GM23338 (cell line): ENCODE measurements around the gene UBE2H. TPM values are rescaled to one million over a fixed set of nuclear protein-coding genes. Genes with fewer than 3 reads are reported as not detected.

Source experiments
- ATAC-seq: fragments of 200-7000 bp; cut with Tn5 transposase; 3 replicates; pipeline ENCODE4 v1.9.1; 2020
- DNase-seq: peaks from one replicate; pipeline ENCODE4 v3.0.0-alpha.2; 2015; ENCODE audit warnings: low spot score
- H2AFZ ChIP-seq: fragments of 200-600 bp; sonication (generic); 2 replicates; pipeline ENCODE4 v1.8.0; 2016; ENCODE audit warnings: antibody characterized with exemption, mild to moderate bottlenecking, moderate library complexity
- H3F3A ChIP-seq: fragments of 200-600 bp; sonication (generic); replicated peaks from 2 replicates; pipeline ENCODE4 v1.8.0; 2017; ENCODE audit warnings: antibody characterized with exemption, mixed run types, low read depth
- H3K27ac ChIP-seq: fragments of 200-600 bp; sonication (generic); 2 replicates; pipeline ENCODE4 v1.6.1; 2016; ENCODE audit warnings: low read depth
- H3K27me3 ChIP-seq: fragments of 200-600 bp; sonication (generic); 2 replicates; pipeline ENCODE4 v1.8.0; 2016; ENCODE audit warnings: mild to moderate bottlenecking, mixed run types, moderate library complexity; ENCODE audit not compliant: insufficient read depth
- H3K36me3 ChIP-seq: fragments of 200-600 bp; sonication (generic); 2 replicates; pipeline ENCODE4 v1.8.0; 2016; ENCODE audit warnings: mild to moderate bottlenecking; ENCODE audit not compliant: insufficient read depth
- H3K4me1 ChIP-seq: fragments of 200-600 bp; sonication (generic); 2 replicates; pipeline ENCODE4 v1.8.0; 2016; ENCODE audit warnings: mild to moderate bottlenecking, moderate library complexity; ENCODE audit not compliant: insufficient read depth
- H3K4me2 ChIP-seq: fragments of 200-600 bp; sonication (generic); 2 replicates; pipeline ENCODE4 v1.7.1; 2017; ENCODE audit warnings: mixed run types
- H3K4me3 ChIP-seq: fragments of 200-600 bp; sonication (generic); 2 replicates; pipeline ENCODE4 v1.6.1; 2016; ENCODE audit warnings: mixed run types
- H3K79me2 ChIP-seq: fragments of 200-600 bp; sonication (generic); replicated peaks from 2 replicates; pipeline ENCODE4 v1.8.0; 2017; ENCODE audit warnings: mild to moderate bottlenecking; ENCODE audit not compliant: insufficient read depth
- H3K9me2 ChIP-seq: fragments of 200-600 bp; sonication (generic); 2 replicates; pipeline ENCODE4 v1.8.0; 2017; ENCODE audit not compliant: insufficient read depth
- H4K20me1 ChIP-seq: fragments of 200-600 bp; sonication (generic); replicated peaks from 2 replicates; pipeline ENCODE4 v1.8.0; 2017; ENCODE audit warnings: mild to moderate bottlenecking; ENCODE audit not compliant: insufficient read depth
- H3K27ac Mint-ChIP-seq: 2 replicates; pipeline ENCODE4 v1.8.0; 2020; ENCODE audit warnings: inconsistent platforms, mild to moderate bottlenecking, moderate library complexity, mixed read lengths
- H3K27me3 Mint-ChIP-seq: 3 replicates; pipeline ENCODE4 v1.8.0; 2022; ENCODE audit warnings: low read depth, mild to moderate bottlenecking, moderate library complexity, mixed read lengths, inconsistent platforms; ENCODE audit not compliant: insufficient read depth, poor library complexity
- H3K36me3 Mint-ChIP-seq: 3 replicates; pipeline ENCODE4 v1.8.0; 2021; ENCODE audit warnings: low read depth, mild to moderate bottlenecking, inconsistent platforms, moderate library complexity, mixed read lengths
- H3K4me1 Mint-ChIP-seq: 3 replicates; pipeline ENCODE4 v1.8.0; 2020; ENCODE audit warnings: mild to moderate bottlenecking, inconsistent platforms, mixed read lengths
- H3K4me3 Mint-ChIP-seq: 3 replicates; pipeline ENCODE4 v1.8.0; 2021; ENCODE audit warnings: moderate library complexity, mild to moderate bottlenecking, inconsistent platforms, mixed read lengths
- H3K9me3 Mint-ChIP-seq: 3 replicates; pipeline ENCODE4 v1.8.0; 2020; ENCODE audit warnings: moderate library complexity, mild to moderate bottlenecking, inconsistent platforms, mixed read lengths
- CREB1 ChIP-seq: fragments of 250-450 bp; sonication (Bioruptor Pico); IDR thresholded peaks from 2 replicates; pipeline ENCODE4 v1.5.0; 2020; ENCODE audit warnings: low read depth, mild to moderate bottlenecking, moderate library complexity
- CTCF ChIP-seq, 2 experiments: fragments of 200-600 bp in 1 of 2; sonication (generic) in 1 of 2; conservative IDR thresholded peaks; 2 replicates each; pipeline versions ENCODE4 v1.5.1 to v1.6.1; 2016 to 2017; ENCODE audit warnings: antibody characterized with exemption in 2 of 2, low read depth in 2 of 2, mild to moderate bottlenecking in 2 of 2, moderate library complexity in 1 of 2
- ETS1 ChIP-seq: IDR thresholded peaks from 2 replicates; pipeline ENCODE4 v1.6.1; 2016; ENCODE audit warnings: antibody characterized with exemption
- EZH2 ChIP-seq: fragments of 200-600 bp; sonication (generic); IDR thresholded peaks from one replicate; pipeline ENCODE4 v1.8.0; 2017; ENCODE audit warnings: antibody characterized with exemption, mild to moderate bottlenecking, low read depth; ENCODE audit not compliant: unreplicated experiment
- EZH2phosphoT487 ChIP-seq: fragments of 200-600 bp; sonication (generic); IDR thresholded peaks from one replicate; pipeline ENCODE4 v1.8.1; 2018; ENCODE audit warnings: antibody characterized with exemption; ENCODE audit not compliant: unreplicated experiment
- JUNB ChIP-seq: IDR thresholded peaks from one replicate; pipeline ENCODE4 v1.6.1; 2016; ENCODE audit warnings: antibody characterized with exemption; ENCODE audit not compliant: unreplicated experiment
- NANOG ChIP-seq: IDR thresholded peaks from 2 replicates; pipeline ENCODE4 v1.6.1; 2016; ENCODE audit warnings: antibody characterized with exemption, borderline replicate concordance
- POLR2AphosphoS5 ChIP-seq: IDR thresholded peaks from 2 replicates; pipeline ENCODE4 v1.6.1; 2016; ENCODE audit warnings: antibody characterized with exemption, low read depth
- STAT1 ChIP-seq: IDR thresholded peaks from one replicate; pipeline ENCODE4 v1.6.1; 2016; ENCODE audit warnings: antibody characterized with exemption; ENCODE audit not compliant: unreplicated experiment
- ZNF114 ChIP-seq: fragments of 250-450 bp; sonication (Bioruptor Pico); IDR thresholded peaks from 2 replicates; pipeline ENCODE4 v1.5.0; 2020; ENCODE audit warnings: mild to moderate bottlenecking, moderate library complexity
- ZNF331 ChIP-seq: fragments of 250-450 bp; sonication (Bioruptor Pico); IDR thresholded peaks from 2 replicates; pipeline ENCODE4 v1.5.0; 2020; ENCODE audit warnings: low read depth, mild to moderate bottlenecking, moderate library complexity
- polyA plus RNA-seq: library from polyadenylated mRNA; unstranded; fragments of >200 nt; fragmentation: Nextera tagmentation; extraction: Ambion mirVana; gene quantifications from 2 replicates; pipeline ENCODE4 v1.2.1, GENCODE V29; 2016
- total RNA-seq: library from RNA; depleted of rRNA; stranded (reverse); fragments of >200 nt; shearing (Covaris generic); gene quantifications from 2 replicates; pipeline ENCODE4 v1.2.3, GENCODE V29; 2014
- TF ChIP-seq, protein P1 (sequence below): IDR thresholded peaks from one replicate; pipeline ENCODE4 v1.6.1; 2018; ENCODE audit warnings: antibody characterized with exemption; ENCODE audit not compliant: unreplicated experiment
- TF ChIP-seq, protein P2 (sequence below): fragments of 250-450 bp; sonication (Bioruptor Pico); IDR thresholded peaks from 2 replicates; pipeline ENCODE4 v1.5.0; 2020; ENCODE audit warnings: mild to moderate bottlenecking, moderate library complexity

Gene UBE2H
- total and polyA plus RNA-seq, 2 experiments from 2014 or later = 40.8 to 86.5 TPM

GRCh38 chr7:129933627-129934026, 19.1 kb downstream of the UBE2H start:
- Histone ChIP-seq H3K27ac (no peak overlapping the region), H3K9me2 (no peaks in the 10 kb centered on the region), H3F3A (no peaks in the 10 kb centered on the region), H3K4me2 (0 out of 2 replicates have a peak overlapping the region, but pooled peaks have one; percentile 15), H3K27me3 (no peaks in the 10 kb centered on the region), H3K4me3 (no peak overlapping the region), H2AFZ (no peak overlapping the region), H3K36me3 (no peaks in the 10 kb centered on the region), H3K4me1 (peaks cover 15% of the 10 kb centered on the region), H3K79me2 (peaks cover 94% of the 10 kb centered on the region), H4K20me1 (peaks cover 13% of the 10 kb centered on the region; the same call in 1 of the 2 replicates)
- no peaks in the 10 kb centered on the region for H3K9me3 Mint-ChIP-seq
- H3K36me3 Mint-ChIP-seq = peaks cover 28% of the 10 kb centered on the region
- TF ChIP-seq, protein P1, sequence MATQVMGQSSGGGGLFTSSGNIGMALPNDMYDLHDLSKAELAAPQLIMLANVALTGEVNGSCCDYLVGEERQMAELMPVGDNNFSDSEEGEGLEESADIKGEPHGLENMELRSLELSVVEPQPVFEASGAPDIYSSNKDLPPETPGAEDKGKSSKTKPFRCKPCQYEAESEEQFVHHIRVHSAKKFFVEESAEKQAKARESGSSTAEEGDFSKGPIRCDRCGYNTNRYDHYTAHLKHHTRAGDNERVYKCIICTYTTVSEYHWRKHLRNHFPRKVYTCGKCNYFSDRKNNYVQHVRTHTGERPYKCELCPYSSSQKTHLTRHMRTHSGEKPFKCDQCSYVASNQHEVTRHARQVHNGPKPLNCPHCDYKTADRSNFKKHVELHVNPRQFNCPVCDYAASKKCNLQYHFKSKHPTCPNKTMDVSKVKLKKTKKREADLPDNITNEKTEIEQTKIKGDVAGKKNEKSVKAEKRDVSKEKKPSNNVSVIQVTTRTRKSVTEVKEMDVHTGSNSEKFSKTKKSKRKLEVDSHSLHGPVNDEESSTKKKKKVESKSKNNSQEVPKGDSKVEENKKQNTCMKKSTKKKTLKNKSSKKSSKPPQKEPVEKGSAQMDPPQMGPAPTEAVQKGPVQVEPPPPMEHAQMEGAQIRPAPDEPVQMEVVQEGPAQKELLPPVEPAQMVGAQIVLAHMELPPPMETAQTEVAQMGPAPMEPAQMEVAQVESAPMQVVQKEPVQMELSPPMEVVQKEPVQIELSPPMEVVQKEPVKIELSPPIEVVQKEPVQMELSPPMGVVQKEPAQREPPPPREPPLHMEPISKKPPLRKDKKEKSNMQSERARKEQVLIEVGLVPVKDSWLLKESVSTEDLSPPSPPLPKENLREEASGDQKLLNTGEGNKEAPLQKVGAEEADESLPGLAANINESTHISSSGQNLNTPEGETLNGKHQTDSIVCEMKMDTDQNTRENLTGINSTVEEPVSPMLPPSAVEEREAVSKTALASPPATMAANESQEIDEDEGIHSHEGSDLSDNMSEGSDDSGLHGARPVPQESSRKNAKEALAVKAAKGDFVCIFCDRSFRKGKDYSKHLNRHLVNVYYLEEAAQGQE = no peak
- TF ChIP-seq NANOG (no peak), EZH2 (no peak), ZNF114 (CRISPR knock-in tag) (no peak), STAT1 (no peak), ZNF331 (CRISPR knock-in tag) (no peak), POLR2AphosphoS5 (no peak), EZH2phosphoT487 (no peak), JUNB (no peak), CREB1 (CRISPR knock-in tag) (no peak), CTCF (conservative IDR thresholded peaks at IDR 0.05; ENCODE audit: low read depth in 2 of 2) (no peak), ETS1 (no peak)
- TF ChIP-seq, protein P2, sequence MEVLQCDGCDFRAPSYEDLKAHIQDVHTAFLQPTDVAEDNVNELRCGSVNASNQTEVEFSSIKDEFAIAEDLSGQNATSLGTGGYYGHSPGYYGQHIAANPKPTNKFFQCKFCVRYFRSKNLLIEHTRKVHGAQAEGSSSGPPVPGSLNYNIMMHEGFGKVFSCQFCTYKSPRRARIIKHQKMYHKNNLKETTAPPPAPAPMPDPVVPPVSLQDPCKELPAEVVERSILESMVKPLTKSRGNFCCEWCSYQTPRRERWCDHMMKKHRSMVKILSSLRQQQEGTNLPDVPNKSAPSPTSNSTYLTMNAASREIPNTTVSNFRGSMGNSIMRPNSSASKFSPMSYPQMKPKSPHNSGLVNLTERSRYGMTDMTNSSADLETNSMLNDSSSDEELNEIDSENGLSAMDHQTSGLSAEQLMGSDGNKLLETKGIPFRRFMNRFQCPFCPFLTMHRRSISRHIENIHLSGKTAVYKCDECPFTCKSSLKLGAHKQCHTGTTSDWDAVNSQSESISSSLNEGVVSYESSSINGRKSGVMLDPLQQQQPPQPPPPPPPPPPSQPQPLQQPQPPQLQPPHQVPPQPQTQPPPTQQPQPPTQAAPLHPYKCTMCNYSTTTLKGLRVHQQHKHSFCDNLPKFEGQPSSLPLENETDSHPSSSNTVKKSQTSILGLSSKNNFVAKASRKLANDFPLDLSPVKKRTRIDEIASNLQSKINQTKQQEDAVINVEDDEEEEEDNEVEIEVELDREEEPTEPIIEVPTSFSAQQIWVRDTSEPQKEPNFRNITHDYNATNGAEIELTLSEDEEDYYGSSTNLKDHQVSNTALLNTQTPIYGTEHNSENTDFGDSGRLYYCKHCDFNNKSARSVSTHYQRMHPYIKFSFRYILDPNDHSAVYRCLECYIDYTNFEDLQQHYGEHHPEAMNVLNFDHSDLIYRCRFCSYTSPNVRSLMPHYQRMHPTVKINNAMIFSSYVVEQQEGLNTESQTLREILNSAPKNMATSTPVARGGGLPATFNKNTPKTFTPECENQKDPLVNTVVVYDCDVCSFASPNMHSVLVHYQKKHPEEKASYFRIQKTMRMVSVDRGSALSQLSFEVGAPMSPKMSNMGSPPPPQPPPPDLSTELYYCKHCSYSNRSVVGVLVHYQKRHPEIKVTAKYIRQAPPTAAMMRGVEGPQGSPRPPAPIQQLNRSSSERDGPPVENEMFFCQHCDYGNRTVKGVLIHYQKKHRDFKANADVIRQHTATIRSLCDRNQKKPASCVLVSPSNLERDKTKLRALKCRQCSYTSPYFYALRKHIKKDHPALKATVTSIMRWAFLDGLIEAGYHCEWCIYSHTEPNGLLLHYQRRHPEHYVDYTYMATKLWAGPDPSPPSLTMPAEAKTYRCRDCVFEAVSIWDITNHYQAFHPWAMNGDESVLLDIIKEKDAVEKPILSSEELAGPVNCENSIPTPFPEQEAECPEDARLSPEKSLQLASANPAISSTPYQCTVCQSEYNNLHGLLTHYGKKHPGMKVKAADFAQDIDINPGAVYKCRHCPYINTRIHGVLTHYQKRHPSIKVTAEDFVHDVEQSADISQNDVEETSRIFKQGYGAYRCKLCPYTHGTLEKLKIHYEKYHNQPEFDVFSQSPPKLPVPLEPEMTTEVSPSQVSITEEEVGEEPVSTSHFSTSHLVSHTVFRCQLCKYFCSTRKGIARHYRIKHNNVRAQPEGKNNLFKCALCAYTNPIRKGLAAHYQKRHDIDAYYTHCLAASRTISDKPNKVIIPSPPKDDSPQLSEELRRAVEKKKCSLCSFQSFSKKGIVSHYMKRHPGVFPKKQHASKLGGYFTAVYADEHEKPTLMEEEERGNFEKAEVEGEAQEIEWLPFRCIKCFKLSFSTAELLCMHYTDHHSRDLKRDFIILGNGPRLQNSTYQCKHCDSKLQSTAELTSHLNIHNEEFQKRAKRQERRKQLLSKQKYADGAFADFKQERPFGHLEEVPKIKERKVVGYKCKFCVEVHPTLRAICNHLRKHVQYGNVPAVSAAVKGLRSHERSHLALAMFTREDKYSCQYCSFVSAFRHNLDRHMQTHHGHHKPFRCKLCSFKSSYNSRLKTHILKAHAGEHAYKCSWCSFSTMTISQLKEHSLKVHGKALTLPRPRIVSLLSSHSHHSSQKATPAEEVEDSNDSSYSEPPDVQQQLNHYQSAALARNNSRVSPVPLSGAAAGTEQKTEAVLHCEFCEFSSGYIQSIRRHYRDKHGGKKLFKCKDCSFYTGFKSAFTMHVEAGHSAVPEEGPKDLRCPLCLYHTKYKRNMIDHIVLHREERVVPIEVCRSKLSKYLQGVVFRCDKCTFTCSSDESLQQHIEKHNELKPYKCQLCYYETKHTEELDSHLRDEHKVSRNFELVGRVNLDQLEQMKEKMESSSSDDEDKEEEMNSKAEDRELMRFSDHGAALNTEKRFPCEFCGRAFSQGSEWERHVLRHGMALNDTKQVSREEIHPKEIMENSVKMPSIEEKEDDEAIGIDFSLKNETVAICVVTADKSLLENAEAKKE = no peak
- H3K4me1 Mint-ChIP-seq = peaks cover 8% of the 10 kb centered on the region
- DNase-seq = no peak
- no peak for ATAC-seq
- H3K27me3 Mint-ChIP-seq = peaks cover 6% of the 10 kb centered on the region
- H3K4me3 Mint-ChIP-seq = no peak overlapping the region
- no peak overlapping the region for H3K27ac Mint-ChIP-seq
